ENCODE data around the gene FAM168A. TPM values are rescaled to one million over a fixed set of nuclear protein-coding genes. Genes with fewer than 3 reads are reported as not detected.
A peak's percentile ranks its signal among the peaks of the same experiment; 100 is the strongest.

FAM168A gene
- polyA plus RNA-seq, 3 donors from 2014 or later = 1.3 to 3.1 (median 1.3) TPM

- Mint-ChIP-seq H3K36me3 (peaks cover 0 to 8% (median 0%) of the 10 kb centered on the region in 3 donors), H3K27me3 (ENCODE audit: low read depth in 3 of 3) (no peaks in the 10 kb centered on the region), H3K9me3 (no peaks in the 10 kb centered on the region), H3K4me1 (peaks cover 7 to 18% of the 10 kb centered on the region in 2 donors), H3K27ac (no peak overlapping the region), H3K4me3 (no peak overlapping the region)
- DNase-seq = no peak
Observed at GRCh38 chr11:73513707-73514106, 84.2 kb downstream of the FAM168A start.

- H3K36me3 Mint-ChIP-seq = peaks cover 0 to 8% (median 0%) of the 10 kb centered on the region in 3 donors
- no peak for DNase-seq
- H3K27me3 Mint-ChIP-seq (ENCODE audit: low read depth in 3 of 3) = no peaks in the 10 kb centered on the region
- H3K9me3 Mint-ChIP-seq = no peaks in the 10 kb centered on the region
- no peak overlapping the region for H3K4me3 Mint-ChIP-seq
- peaks cover 6 to 10% of the 10 kb centered on the region in 2 donors for H3K4me1 Mint-ChIP-seq
- H3K27ac Mint-ChIP-seq = no peak overlapping the region
Observed at GRCh38 chr11:73510877-73511276, 87.0 kb downstream of the FAM168A start.

GRCh38 chr11:73510106-73510505, 87.8 kb downstream of the FAM168A start:
- H3K27ac Mint-ChIP-seq = no peak overlapping the region
- DNase-seq = no peak
- H3K9me3 Mint-ChIP-seq = no peaks in the 10 kb centered on the region
- no peak overlapping the region for H3K4me3 Mint-ChIP-seq
- peaks cover 0 to 8% (median 0%) of the 10 kb centered on the region in 3 donors for H3K36me3 Mint-ChIP-seq
- H3K27me3 Mint-ChIP-seq (ENCODE audit: low read depth in 3 of 3) = no peaks in the 10 kb centered on the region
- H3K4me1 Mint-ChIP-seq = peaks cover 11 to 18% of the 10 kb centered on the region in 2 donors

- Mint-ChIP-seq H3K4me1 (peaks cover 13 to 22% of the 10 kb centered on the region in 2 donors), H3K27ac (no peak overlapping the region), H3K9me3 (no peaks in the 10 kb centered on the region), H3K36me3 (peaks cover 0 to 9% (median 0%) of the 10 kb centered on the region in 3 donors), H3K4me3 (no peak overlapping the region), H3K27me3 (ENCODE audit: low read depth in 3 of 3) (peaks cover 0 to 2% (median 1%) of the 10 kb centered on the region in 3 donors)
- no peak for DNase-seq
Observed at GRCh38 chr11:73509188-73509587, 88.7 kb downstream of the FAM168A start.

- Mint-ChIP-seq H3K4me1 (peaks cover 17 to 29% of the 10 kb centered on the region in 2 donors), H3K27me3 (ENCODE audit: low read depth in 3 of 3) (peaks cover 0 to 2% (median 1%) of the 10 kb centered on the region in 3 donors), H3K9me3 (peaks cover 0 to 3% (median 0%) of the 10 kb centered on the region in 6 donors), H3K36me3 (peaks cover 0 to 14% (median 0%) of the 10 kb centered on the region in 3 donors), H3K27ac (no peak overlapping the region), H3K4me3 (no peak overlapping the region)
- DNase-seq = no peak
Observed at GRCh38 chr11:73508243-73509176, 89.4 kb downstream of the FAM168A start.

GRCh38 chr11:73507086-73507485, 90.8 kb downstream of the FAM168A start:
- Mint-ChIP-seq H3K27me3 (ENCODE audit: low read depth in 3 of 3) (peaks cover 0 to 2% (median 1%) of the 10 kb centered on the region in 3 donors), H3K27ac (no peak overlapping the region), H3K4me1 (peaks cover 18 to 43% of the 10 kb centered on the region in 2 donors), H3K4me3 (no peak overlapping the region), H3K36me3 (peaks cover 0 to 16% (median 0%) of the 10 kb centered on the region in 3 donors), H3K9me3 (peaks cover 0 to 3% (median 0%) of the 10 kb centered on the region in 6 donors)
- DNase-seq = no peak

- H3K36me3 Mint-ChIP-seq = peaks cover 0 to 18% (median 0%) of the 10 kb centered on the region in 3 donors
- peaks cover 22 to 50% of the 10 kb centered on the region in 2 donors for H3K4me1 Mint-ChIP-seq
- H3K27me3 Mint-ChIP-seq (ENCODE audit: low read depth in 3 of 3) = peaks cover 0 to 2% (median 1%) of the 10 kb centered on the region in 3 donors
- no peak for DNase-seq
- no peak overlapping the region for H3K4me3 Mint-ChIP-seq
- H3K27ac Mint-ChIP-seq = peak overlapping the region in 2 of 6 donors; percentile 59 to 77
- H3K9me3 Mint-ChIP-seq = peaks cover 0 to 3% (median 0%) of the 10 kb centered on the region in 6 donors
Observed at GRCh38 chr11:73506038-73506437, 91.9 kb downstream of the FAM168A start.

GRCh38 chr11:73498343-73498742, 99.6 kb downstream of the FAM168A start:
- Mint-ChIP-seq H3K27ac (no peak overlapping the region), H3K36me3 (peaks cover 0 to 16% (median 11%) of the 10 kb centered on the region in 3 donors), H3K27me3 (ENCODE audit: low read depth in 3 of 3) (peaks cover 0 to 1% (median 0%) of the 10 kb centered on the region in 3 donors), H3K4me1 (peaks cover 13 to 55% of the 10 kb centered on the region in 2 donors), H3K4me3 (no peak overlapping the region), H3K9me3 (no peaks in the 10 kb centered on the region)
- no peak for DNase-seq

GRCh38 chr11:73496134-73496533, 101.8 kb downstream of the FAM168A start:
- Mint-ChIP-seq H3K4me1 (peaks cover 9 to 45% of the 10 kb centered on the region in 2 donors), H3K9me3 (no peaks in the 10 kb centered on the region), H3K36me3 (peaks cover 0 to 18% (median 7%) of the 10 kb centered on the region in 3 donors), H3K4me3 (no peak overlapping the region), H3K27me3 (ENCODE audit: low read depth in 3 of 3) (peaks cover 0 to 1% (median 0%) of the 10 kb centered on the region in 3 donors), H3K27ac (no peak overlapping the region)
- DNase-seq = no peak

- H3K36me3 Mint-ChIP-seq = peaks cover 0 to 18% (median 7%) of the 10 kb centered on the region in 3 donors
Observed at GRCh38 chr11:73495731-73496130, 102.2 kb downstream of the FAM168A start.

GRCh38 chr11:73493956-73494598, 103.8 kb downstream of the FAM168A start:
- no peak overlapping the region for H3K27ac Mint-ChIP-seq
- peaks cover 0 to 1% (median 0%) of the 10 kb centered on the region in 3 donors for H3K27me3 Mint-ChIP-seq (ENCODE audit: low read depth in 3 of 3)
- H3K36me3 Mint-ChIP-seq = peaks cover 0 to 18% (median 7%) of the 10 kb centered on the region in 3 donors
- no peaks in the 10 kb centered on the region for H3K9me3 Mint-ChIP-seq
- no peak overlapping the region for H3K4me3 Mint-ChIP-seq
- H3K4me1 Mint-ChIP-seq = peaks cover 6 to 31% of the 10 kb centered on the region in 2 donors
- DNase-seq = no peak

More at GRCh38 chr11:73495731-73496130, 102.2 kb downstream of the FAM168A start:
- Mint-ChIP-seq H3K4me3 (no peak overlapping the region), H3K9me3 (no peaks in the 10 kb centered on the region), H3K27ac (no peak overlapping the region), H3K4me1 (peaks cover 7 to 41% of the 10 kb centered on the region in 2 donors), H3K27me3 (ENCODE audit: low read depth in 3 of 3) (peaks cover 0 to 1% (median 0%) of the 10 kb centered on the region in 3 donors)
- DNase-seq = no peak

- no peak for DNase-seq
- Mint-ChIP-seq H3K4me3 (no peak overlapping the region), H3K27me3 (ENCODE audit: low read depth in 3 of 3) (no peaks in the 10 kb centered on the region), H3K4me1 (no peaks in the 10 kb centered on the region), H3K27ac (no peak overlapping the region), H3K36me3 (peaks cover 8 to 13% (median 10%) of the 10 kb centered on the region in 3 donors), H3K9me3 (peaks cover 3 to 14% (median 11%) of the 10 kb centered on the region in 6 donors)
Observed at GRCh38 chr11:73481626-73482025, 116.3 kb downstream of the FAM168A start.

- Mint-ChIP-seq H3K4me1 (no peaks in the 10 kb centered on the region), H3K9me3 (peaks cover 3 to 15% (median 11%) of the 10 kb centered on the region in 6 donors), H3K27me3 (ENCODE audit: low read depth in 3 of 3) (no peaks in the 10 kb centered on the region), H3K27ac (no peak overlapping the region), H3K4me3 (no peak overlapping the region), H3K36me3 (peaks cover 9 to 14% (median 11%) of the 10 kb centered on the region in 3 donors)
- no peak for DNase-seq
Observed at GRCh38 chr11:73480677-73481076, 117.2 kb downstream of the FAM168A start.
